ENCODE results near the gene ABCC8.

The ABCC8 gene

GRCh38 chr11:17384002-17384511 is 92.6 kb downstream of the ABCC8 start:
- DNase-seq, result peak; percentile 68

- DNase-seq, result peak; percentile 82
Measured at GRCh38 chr11:17383461-17383860, 93.2 kb downstream of the ABCC8 start.

- DNase-seq, result no peak
Measured at GRCh38 chr11:17382046-17382728, 94.5 kb downstream of the ABCC8 start.

- no peak for DNase-seq
Measured at GRCh38 chr11:17381156-17381555, 95.5 kb downstream of the ABCC8 start.

GRCh38 chr11:17379383-17380180 is 97.1 kb downstream of the ABCC8 start:
- DNase-seq, result no peak

GRCh38 chr11:17378655-17379054 is 98.0 kb downstream of the ABCC8 start:
- DNase-seq, result no peak

GRCh38 chr11:17376493-17376892 is 100.2 kb downstream of the ABCC8 start:
- no peak for DNase-seq

GRCh38 chr11:17375547-17375946 is 101.1 kb downstream of the ABCC8 start:
- DNase-seq, result no peak

- DNase-seq, result no peak
Measured at GRCh38 chr11:17371614-17372013, 105.0 kb downstream of the ABCC8 start.

- no peak for DNase-seq
Measured at GRCh38 chr11:17369684-17370243, 106.9 kb downstream of the ABCC8 start.

GRCh38 chr11:17369094-17369493 is 107.6 kb downstream of the ABCC8 start:
- DNase-seq, result no peak

GRCh38 chr11:17368551-17368950 is 108.1 kb downstream of the ABCC8 start:
- DNase-seq, result no peak

GRCh38 chr11:17366495-17366894 is 110.2 kb downstream of the ABCC8 start:
- DNase-seq, result no peak

- DNase-seq, result peak; percentile 79
Measured at GRCh38 chr11:17354601-17354991, 122.0 kb downstream of the ABCC8 start.

- no peak for DNase-seq
Measured at GRCh38 chr11:17353821-17354600, 122.6 kb downstream of the ABCC8 start.

- DNase-seq, result peak; percentile 83
Measured at GRCh38 chr11:17352950-17353820, 123.5 kb downstream of the ABCC8 start.

GRCh38 chr11:17351510-17352176 is 125.0 kb downstream of the ABCC8 start, which contains the start of gene NCR3LG1:
NCR3LG1 (plus strand) TSS chr11:17351800; CDS start chr11:17351970, 170 bp downstream.
- peak; percentile 94 for DNase-seq

GRCh38 chr11:17351172-17351509 is 125.5 kb downstream of the ABCC8 start:
- no peak for DNase-seq

GRCh38 chr11:17350455-17351171 is 126.0 kb downstream of the ABCC8 start:
- DNase-seq, result peak; percentile 39

- no peak for DNase-seq
Measured at GRCh38 chr11:17347676-17348075, 129.0 kb downstream of the ABCC8 start.

GRCh38 chr11:17343907-17344306 is 132.7 kb downstream of the ABCC8 start:
- no peak for DNase-seq

Data from inflammatory macrophage treated with lipopolysaccharide for 4 hours (primary cell).